GM19397 (cell line): ENCODE measurements around the gene NCOA5.
A peak's percentile ranks its signal among the peaks of the same experiment; 100 is the strongest.
"Not testable (repeated sequence)": the region's sequence is repeated elsewhere in the genome, so short reads cannot be mapped to it uniquely, and the experiment has no call there.

Experiments
- ATAC-seq: cut with Tn5 transposase; IDR thresholded peaks from one replicate; pipeline ENCODE4 v1.9.1; 2021; ENCODE audit warnings: mild to moderate bottlenecking, moderate library complexity; ENCODE audit not compliant: unreplicated experiment

The NCOA5 gene

GRCh38 chr20:46093531-46093930, 3.8 kb upstream of the NCOA5 start:
- no peak for ATAC-seq

- ATAC-seq = not testable (repeated sequence)
These were observed 2.1 kb upstream of the NCOA5 start for GRCh38 chr20:46091622-46092535.

GRCh38 chr20:46089167-46089416, 670 bp downstream of the NCOA5 start:
- ATAC-seq = peak; percentile 27

GRCh38 chr20:46088409-46089166, 1.2 kb downstream of the NCOA5 start:
- ATAC-seq = no peak

GRCh38 chr20:46087161-46087560, 2.6 kb downstream of the NCOA5 start:
- ATAC-seq = no peak

GRCh38 chr20:46085179-46085851, 4.4 kb downstream of the NCOA5 start:
- no peak for ATAC-seq

GRCh38 chr20:46084805-46085178, 5.0 kb downstream of the NCOA5 start:
- no peak for ATAC-seq

GRCh38 chr20:46083531-46084061, 6.2 kb downstream of the NCOA5 start:
- ATAC-seq = no peak

- ATAC-seq = no peak
These were observed 6.7 kb downstream of the NCOA5 start for GRCh38 chr20:46083101-46083500.

GRCh38 chr20:46081074-46081473, 8.7 kb downstream of the NCOA5 start:
- ATAC-seq = no peak

- ATAC-seq = no peak
These were observed 10.8 kb downstream of the NCOA5 start for GRCh38 chr20:46078954-46079353.

GRCh38 chr20:46077642-46078305, 12.0 kb downstream of the NCOA5 start:
- ATAC-seq = no peak

- no peak for ATAC-seq
These were observed 13.0 kb downstream of the NCOA5 start for GRCh38 chr20:46076806-46077205.

GRCh38 chr20:46074006-46074405, 15.8 kb downstream of the NCOA5 start:
- ATAC-seq = no peak

- ATAC-seq = no peak
These were observed 16.3 kb downstream of the NCOA5 start for GRCh38 chr20:46073443-46073842.

GRCh38 chr20:46073024-46073423, 16.7 kb downstream of the NCOA5 start:
- no peak for ATAC-seq

GRCh38 chr20:46071573-46071972, 18.2 kb downstream of the NCOA5 start:
- no peak for ATAC-seq

- ATAC-seq = no peak
These were observed 19.4 kb downstream of the NCOA5 start for GRCh38 chr20:46070215-46070900.

GRCh38 chr20:46065691-46066090, 24.1 kb downstream of the NCOA5 start:
- ATAC-seq = no peak

GRCh38 chr20:46065006-46065405, 24.8 kb downstream of the NCOA5 start:
- no peak for ATAC-seq
